GM12878 (cell line): ENCODE measurements around the gene SLC27A5. TPM values are rescaled to one million over a fixed set of nuclear protein-coding genes. Genes with fewer than 3 reads are reported as not detected.

Source experiments
- BRCA1 ChIP-seq: IDR thresholded peaks from 2 replicates; pipeline ENCODE4 v1.6.1; 2011; ENCODE audit warnings: low read depth, low read length, improper control_type of control experiment
- CHD2 ChIP-seq: IDR thresholded peaks from 2 replicates; pipeline ENCODE4 v1.6.1; 2011; ENCODE audit warnings: low read depth, low read length, improper control_type of control experiment, borderline replicate concordance
- EGR1 ChIP-seq, 2 experiments: IDR thresholded peaks; 1 replicate in 1 of 2; 2 replicates in 1 of 2; pipeline ENCODE4 v1.6.1; 2011 to 2012; ENCODE audit warnings: low read depth in 2 of 2, low read length in 2 of 2, borderline replicate concordance in 1 of 2, mild to moderate bottlenecking in 1 of 2, moderate library complexity in 1 of 2
- ETV6 ChIP-seq, 2 experiments: fragments of 450-650 bp in 1 of 2; IDR thresholded peaks in 1 of 2; conservative IDR thresholded peaks in 1 of 2; 2 replicates each; pipeline ENCODE4 v1.6.1; 2014; ENCODE audit warnings: antibody characterized with exemption in 1 of 2, borderline replicate concordance in 1 of 2, low read depth in 1 of 2, mild to moderate bottlenecking in 1 of 2, moderate library complexity in 1 of 2
- HCFC1 ChIP-seq: fragments of 150-350 bp; IDR thresholded peaks from 2 replicates; pipeline ENCODE4 v1.6.1; 2014; ENCODE audit warnings: low read length
- HDAC2 ChIP-seq: fragments of 200-600 bp; sonication (generic); IDR thresholded peaks from 2 replicates; pipeline ENCODE4 v1.6.1; 2017
- HDGF ChIP-seq: fragments of 450-650 bp; IDR thresholded peaks from 2 replicates; pipeline ENCODE4 v1.6.1; 2016; ENCODE audit warnings: antibody characterized with exemption
- JUNB ChIP-seq: IDR thresholded peaks from 2 replicates; pipeline ENCODE4 v1.6.1; 2016; ENCODE audit warnings: antibody characterized with exemption, mild to moderate bottlenecking
- JUND ChIP-seq: IDR thresholded peaks from 2 replicates; pipeline ENCODE4 v1.6.1; 2012; ENCODE audit warnings: low read depth, mild to moderate bottlenecking, low read length, improper control_type of control experiment, moderate library complexity
- MEF2B ChIP-seq: fragments of 450-650 bp; IDR thresholded peaks from 2 replicates; pipeline ENCODE4 v1.6.1; 2018; ENCODE audit warnings: mild to moderate bottlenecking, moderate library complexity; ENCODE audit not compliant: partially characterized antibody, poor library complexity, severe bottlenecking
- PBX3 ChIP-seq: IDR thresholded peaks from 2 replicates; pipeline ENCODE4 v1.6.1; 2011; ENCODE audit warnings: mild to moderate bottlenecking, low read depth, low read length, moderate library complexity; ENCODE audit not compliant: insufficient replicate concordance
- RELA ChIP-seq: fragments of 450-650 bp; IDR thresholded peaks from 2 replicates; pipeline ENCODE4 v1.8.0; 2014; ENCODE audit warnings: borderline replicate concordance; ENCODE audit not compliant: partially characterized antibody
- SP1 ChIP-seq: IDR thresholded peaks from one replicate; pipeline ENCODE4 v1.6.1; 2011; ENCODE audit warnings: low read depth, low read length
- polyA plus RNA-seq, 11 experiments: library from polyadenylated mRNA; depleted of rRNA in 4 of 11; unstranded in 6 of 11; stranded (reverse) in 5 of 11; fragments of >200 nt; fragmentation: Nextera tagmentation in 4 of 11; fragmentation: Illumina TruSeq in 1 of 11; extraction: Ambion mirVana in 4 of 11; extraction: Trizol in 1 of 11; gene quantifications; 1 replicate in 1 of 11; 2 replicates in 10 of 11; pipeline versions ENCODE4 v1.2.1 to v1.2.3, GENCODE V29; 2011 to 2016; ENCODE audit warnings: inconsistent platforms in 2 of 11, missing spikeins in 2 of 11, low read depth in 1 of 11
- total RNA-seq, 4 experiments: library from RNA; depleted of rRNA in 3 of 4; stranded (reverse); fragments of >200 nt in 3 of 4; fragmentation: Illumina TruSeq in 1 of 4; extraction: Trizol in 1 of 4; gene quantifications; 2 replicates each; pipeline versions ENCODE4 v1.2.1 to v1.2.3, GENCODE V29; 2013 to 2021
- TF ChIP-seq, protein P1 (sequence below): fragments of 450-650 bp; IDR thresholded peaks from 2 replicates; pipeline ENCODE4 v1.6.1; 2017; ENCODE audit warnings: mild to moderate bottlenecking
- TF ChIP-seq, protein P2 (sequence below): fragments of 450-650 bp; IDR thresholded peaks from 2 replicates; pipeline ENCODE4 v1.6.1; 2017; ENCODE audit warnings: mild to moderate bottlenecking, moderate library complexity
- TF ChIP-seq, protein P3 (sequence below): fragments of 450-650 bp; IDR thresholded peaks from 2 replicates; pipeline ENCODE4 v1.6.1; 2016; ENCODE audit warnings: mild to moderate bottlenecking

Gene SLC27A5
- total and polyA plus RNA-seq, 10 of the 15 experiments (the other 5 are each of a cell fraction or from before 2014, with no cell fraction given), result 21.2 to 127 (median 31.8) TPM

DNA sequence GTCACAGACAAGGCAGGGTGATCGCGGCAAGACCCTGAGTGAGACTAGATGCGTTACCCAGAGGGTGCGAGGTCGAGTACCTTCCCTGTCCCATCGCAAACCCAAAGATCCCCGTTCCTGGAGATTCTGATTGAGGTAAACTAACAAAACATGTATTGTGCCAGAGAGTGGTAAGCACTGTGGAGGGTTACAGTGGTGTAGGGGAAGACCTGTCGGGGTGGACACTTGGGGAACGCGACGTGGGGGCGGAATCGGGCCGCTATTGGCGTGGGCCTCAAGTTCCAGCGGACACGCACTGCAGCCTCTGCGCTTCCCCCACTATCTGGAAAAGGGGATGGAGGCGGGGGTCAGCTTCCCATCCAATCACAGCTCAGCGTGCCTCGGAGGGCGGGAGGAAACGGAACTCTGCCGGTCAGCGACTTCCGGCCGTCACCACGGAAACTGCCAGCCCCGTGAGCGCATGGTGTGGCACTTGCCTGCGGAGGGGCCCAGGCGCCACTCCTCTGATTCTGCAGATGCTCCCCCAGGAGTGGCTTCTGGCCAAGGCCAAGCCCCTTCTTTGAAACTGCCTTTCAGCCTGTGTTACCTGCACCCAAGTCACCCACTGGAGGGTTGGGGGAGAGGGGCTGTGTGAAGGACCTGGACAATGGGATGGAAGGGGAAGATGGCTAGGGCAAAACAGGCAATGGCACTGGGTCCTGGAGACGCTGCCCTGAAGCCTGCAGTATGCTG, 47.6 kb upstream of the SLC27A5 start (continued):
- TF ChIP-seq, protein P1, sequence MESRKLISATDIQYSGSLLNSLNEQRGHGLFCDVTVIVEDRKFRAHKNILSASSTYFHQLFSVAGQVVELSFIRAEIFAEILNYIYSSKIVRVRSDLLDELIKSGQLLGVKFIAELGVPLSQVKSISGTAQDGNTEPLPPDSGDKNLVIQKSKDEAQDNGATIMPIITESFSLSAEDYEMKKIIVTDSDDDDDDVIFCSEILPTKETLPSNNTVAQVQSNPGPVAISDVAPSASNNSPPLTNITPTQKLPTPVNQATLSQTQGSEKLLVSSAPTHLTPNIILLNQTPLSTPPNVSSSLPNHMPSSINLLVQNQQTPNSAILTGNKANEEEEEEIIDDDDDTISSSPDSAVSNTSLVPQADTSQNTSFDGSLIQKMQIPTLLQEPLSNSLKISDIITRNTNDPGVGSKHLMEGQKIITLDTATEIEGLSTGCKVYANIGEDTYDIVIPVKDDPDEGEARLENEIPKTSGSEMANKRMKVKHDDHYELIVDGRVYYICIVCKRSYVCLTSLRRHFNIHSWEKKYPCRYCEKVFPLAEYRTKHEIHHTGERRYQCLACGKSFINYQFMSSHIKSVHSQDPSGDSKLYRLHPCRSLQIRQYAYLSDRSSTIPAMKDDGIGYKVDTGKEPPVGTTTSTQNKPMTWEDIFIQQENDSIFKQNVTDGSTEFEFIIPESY, result no peak
- TF ChIP-seq BRCA1 (no peak), JUND (no peak), RELA (no peak), HCFC1 (peak; percentile 53; the same call in 1 of the 2 replicates), SP1 (peak; percentile 77), EGR1 (IDR thresholded peaks at IDR 0.05; ENCODE audit: borderline replicate concordance in 1 of 2, low read depth in 2 of 2, low read length in 2 of 2) (peak in 1 of 2 experiments; percentile 49; a peak in 1 of 3 replicates), HDGF (no peak; the same call in 1 of the 2 replicates), PBX3 (no peak), CHD2 (peak; percentile 87), ETV6 (conservative IDR thresholded peaks at IDR 0.05 in 1 of 2, IDR thresholded peaks at IDR 0.05 in 1 of 2; ENCODE audit: borderline replicate concordance in 1 of 2, low read depth in 1 of 2) (peak in 1 of 2 experiments; percentile 74; a peak in 1 of 4 replicates), MEF2B (peak; percentile 33), JUNB (no peak), HDAC2 (peak; percentile 1; the same call in 1 of the 2 replicates)
- TF ChIP-seq, protein P2, sequence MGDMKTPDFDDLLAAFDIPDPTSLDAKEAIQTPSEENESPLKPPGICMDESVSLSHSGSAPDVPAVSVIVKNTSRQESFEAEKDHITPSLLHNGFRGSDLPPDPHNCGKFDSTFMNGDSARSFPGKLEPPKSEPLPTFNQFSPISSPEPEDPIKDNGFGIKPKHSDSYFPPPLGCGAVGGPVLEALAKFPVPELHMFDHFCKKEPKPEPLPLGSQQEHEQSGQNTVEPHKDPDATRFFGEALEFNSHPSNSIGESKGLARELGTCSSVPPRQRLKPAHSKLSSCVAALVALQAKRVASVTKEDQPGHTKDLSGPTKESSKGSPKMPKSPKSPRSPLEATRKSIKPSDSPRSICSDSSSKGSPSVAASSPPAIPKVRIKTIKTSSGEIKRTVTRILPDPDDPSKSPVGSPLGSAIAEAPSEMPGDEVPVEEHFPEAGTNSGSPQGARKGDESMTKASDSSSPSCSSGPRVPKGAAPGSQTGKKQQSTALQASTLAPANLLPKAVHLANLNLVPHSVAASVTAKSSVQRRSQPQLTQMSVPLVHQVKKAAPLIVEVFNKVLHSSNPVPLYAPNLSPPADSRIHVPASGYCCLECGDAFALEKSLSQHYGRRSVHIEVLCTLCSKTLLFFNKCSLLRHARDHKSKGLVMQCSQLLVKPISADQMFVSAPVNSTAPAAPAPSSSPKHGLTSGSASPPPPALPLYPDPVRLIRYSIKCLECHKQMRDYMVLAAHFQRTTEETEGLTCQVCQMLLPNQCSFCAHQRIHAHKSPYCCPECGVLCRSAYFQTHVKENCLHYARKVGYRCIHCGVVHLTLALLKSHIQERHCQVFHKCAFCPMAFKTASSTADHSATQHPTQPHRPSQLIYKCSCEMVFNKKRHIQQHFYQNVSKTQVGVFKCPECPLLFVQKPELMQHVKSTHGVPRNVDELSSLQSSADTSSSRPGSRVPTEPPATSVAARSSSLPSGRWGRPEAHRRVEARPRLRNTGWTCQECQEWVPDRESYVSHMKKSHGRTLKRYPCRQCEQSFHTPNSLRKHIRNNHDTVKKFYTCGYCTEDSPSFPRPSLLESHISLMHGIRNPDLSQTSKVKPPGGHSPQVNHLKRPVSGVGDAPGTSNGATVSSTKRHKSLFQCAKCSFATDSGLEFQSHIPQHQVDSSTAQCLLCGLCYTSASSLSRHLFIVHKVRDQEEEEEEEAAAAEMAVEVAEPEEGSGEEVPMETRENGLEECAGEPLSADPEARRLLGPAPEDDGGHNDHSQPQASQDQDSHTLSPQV, result no peak
- TF ChIP-seq, protein P3, sequence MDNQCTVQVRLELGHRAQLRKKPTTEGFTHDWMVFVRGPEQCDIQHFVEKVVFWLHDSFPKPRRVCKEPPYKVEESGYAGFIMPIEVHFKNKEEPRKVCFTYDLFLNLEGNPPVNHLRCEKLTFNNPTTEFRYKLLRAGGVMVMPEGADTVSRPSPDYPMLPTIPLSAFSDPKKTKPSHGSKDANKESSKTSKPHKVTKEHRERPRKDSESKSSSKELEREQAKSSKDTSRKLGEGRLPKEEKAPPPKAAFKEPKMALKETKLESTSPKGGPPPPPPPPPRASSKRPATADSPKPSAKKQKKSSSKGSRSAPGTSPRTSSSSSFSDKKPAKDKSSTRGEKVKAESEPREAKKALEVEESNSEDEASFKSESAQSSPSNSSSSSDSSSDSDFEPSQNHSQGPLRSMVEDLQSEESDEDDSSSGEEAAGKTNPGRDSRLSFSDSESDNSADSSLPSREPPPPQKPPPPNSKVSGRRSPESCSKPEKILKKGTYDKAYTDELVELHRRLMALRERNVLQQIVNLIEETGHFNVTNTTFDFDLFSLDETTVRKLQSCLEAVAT, result peak; percentile 92
